ENCODE data around the gene RAD9B.
"Not testable (repeated sequence)": the region's sequence is repeated elsewhere in the genome, so short reads cannot be mapped to it uniquely, and the experiment has no call there.

The RAD9B gene

DNA sequence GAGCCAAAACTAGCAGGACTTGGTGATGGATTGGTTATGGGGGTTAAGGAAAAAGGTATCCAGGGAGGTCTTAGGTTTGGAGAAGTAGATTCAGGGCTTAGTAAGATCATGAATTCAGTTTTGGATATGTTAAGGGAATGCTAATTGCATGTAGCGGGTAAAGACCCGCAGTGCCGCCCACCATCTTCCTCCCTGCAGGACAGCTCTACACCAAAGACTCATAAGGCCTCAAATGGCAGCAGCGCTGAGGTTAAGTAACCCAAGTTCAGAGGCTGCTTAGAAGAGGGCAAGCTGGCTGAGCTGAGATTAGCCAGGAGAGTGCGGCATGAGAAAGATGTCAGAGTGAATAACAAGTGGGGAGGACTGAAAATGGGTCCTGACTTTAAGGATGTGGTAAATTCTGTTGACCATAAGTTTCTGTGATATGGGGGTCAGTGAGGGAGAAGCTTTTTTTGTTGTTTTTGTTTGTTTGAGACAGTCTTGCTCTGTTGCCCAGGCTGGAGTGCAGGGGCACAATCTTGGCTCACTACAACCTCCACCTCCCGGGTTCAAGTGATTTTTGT is 26.2 kb downstream of the RAD9B start:
- no peak for DNase-seq (ENCODE audit: low spot score)

DNA sequence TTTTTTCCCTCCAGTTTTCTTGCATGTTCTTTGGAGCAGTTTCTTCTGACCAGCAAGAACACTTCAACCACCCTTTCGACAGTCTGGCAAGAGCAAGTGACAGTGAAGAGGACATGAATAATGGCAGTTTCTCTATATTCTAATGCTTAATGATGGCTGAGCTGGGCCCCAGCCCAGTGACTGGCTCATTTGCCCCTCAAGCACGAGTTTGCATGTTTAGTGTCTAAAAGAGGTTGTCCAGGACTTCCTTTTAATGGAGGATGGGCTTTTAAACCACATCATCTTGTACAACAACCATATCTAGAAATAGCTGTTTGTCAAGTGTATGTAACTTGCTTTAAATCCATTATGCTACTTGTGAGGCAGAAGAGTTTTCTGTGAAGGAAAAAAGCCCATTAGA is 28.4 kb downstream of the RAD9B start:
- no peak for DNase-seq (ENCODE audit: low spot score)

DNA sequence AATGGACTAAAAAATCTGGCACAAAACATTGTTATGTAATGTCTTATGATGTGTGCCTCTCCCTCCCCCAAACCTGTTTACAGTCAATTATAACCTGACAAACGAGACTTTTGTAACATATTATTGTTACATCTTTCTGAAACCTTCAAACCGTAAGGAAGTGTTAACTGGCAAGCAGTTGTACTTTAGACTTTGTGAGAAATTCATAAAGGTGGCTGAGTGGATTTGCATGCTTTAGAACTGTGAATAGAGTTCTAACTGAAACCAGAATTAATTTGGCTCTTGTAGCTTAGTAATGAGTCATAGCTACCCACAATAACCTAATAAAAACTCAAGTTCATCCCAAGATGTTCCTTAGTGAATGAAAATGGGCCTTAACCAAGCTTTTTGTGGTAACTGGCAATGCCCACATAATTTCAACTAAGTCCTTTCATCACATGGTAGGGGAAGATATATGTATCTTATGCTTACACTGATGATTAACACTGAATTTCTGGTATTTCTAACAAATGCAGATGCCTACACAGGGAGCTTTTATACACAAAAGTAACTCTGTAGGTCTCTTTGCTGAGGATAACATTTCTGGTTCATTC is 29.7 kb downstream of the RAD9B start:
- no peak for DNase-seq (ENCODE audit: low spot score)

DNA sequence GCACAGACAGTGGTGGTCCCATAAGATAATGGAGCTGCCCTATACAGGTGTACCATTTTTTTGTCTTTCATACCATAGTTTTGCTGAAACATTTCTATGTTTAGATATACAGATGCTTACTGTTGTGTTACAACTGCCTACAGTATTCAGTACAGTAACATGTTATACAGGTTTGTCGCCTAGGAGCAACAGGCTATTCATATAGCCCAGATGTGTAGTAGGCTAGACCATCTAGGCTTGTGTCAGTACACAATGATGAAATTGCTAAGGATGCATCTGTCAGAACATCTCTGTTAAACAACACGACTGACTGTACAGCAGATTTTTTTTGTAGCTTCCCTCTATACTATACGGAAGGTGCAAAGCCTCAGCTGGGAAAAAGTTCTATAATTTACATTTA is 30.5 kb downstream of the RAD9B start:
- DNase-seq (ENCODE audit: low spot score): no peak

DNA sequence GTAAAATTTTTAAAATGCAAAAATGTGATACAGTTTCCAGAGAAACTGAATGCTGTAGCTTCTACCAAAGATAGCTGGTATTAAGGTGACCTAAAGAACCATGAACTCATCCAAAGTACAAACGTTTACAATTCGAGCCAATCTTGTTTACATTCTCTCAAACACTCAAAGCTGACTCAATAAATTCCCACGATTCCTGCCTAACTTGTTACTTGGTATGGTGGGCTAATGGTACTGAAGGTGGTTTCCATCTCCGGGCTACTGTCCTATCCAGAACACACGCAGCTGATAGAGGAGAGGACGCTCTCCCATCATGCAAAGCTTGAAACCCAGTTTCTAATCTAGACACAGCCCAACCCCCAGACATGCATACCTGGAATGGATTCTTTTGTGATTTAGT is 31.5 kb downstream of the RAD9B start:
- no peak for DNase-seq (ENCODE audit: low spot score)

DNA sequence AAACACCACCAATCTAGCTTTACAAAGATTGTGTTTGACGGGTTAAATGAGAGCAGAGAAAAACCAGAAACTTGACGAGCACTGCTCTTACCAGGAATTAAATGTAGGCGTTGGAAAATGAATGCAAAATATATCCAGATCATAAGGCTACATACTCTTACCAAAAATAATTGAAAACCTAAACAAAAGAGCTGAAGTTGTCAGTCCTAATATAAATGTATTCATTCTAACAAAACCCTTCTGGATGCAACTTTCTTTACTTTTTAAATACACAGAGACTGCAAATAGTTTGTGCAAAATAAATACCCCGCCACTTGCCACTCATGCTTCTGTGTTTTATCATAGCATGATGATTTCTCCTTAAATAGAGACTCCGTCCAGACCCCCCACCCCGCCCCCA is 32.7 kb downstream of the RAD9B start:
- no peak for DNase-seq (ENCODE audit: low spot score)

DNA sequence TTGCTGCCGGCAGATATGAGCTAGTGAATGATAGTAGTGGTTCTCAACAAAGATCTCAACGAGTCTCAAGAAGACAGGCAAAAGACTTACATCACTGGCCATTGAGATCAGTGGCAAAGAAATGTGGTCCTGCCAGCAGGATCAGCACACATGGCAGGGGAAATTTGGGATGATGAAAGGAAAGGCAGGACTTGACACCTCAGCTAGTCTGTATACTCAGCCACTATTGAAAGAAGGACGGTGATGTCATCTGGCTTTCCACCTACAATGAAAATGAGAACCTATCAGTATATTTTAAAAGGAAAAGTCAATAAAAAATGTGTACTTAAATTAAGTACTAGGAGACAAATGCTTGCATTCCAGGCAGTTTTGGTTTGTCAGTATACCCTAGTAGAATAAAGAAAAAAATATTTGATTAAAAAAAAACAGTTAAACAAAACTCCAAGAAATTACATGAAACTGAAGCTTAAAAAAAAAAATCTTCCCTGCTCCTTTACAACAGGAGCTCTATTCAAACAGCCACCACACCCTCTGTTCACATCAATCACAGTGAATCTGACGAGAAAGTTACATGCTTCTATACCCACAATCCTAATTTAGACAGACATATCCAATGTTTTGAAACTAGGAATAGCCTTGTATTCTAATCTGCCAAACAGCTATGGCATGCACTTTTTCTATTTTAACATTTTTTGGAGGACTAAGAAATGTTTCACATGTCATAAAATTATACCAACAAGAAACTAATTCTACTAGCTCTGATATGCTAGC is 34.9 kb downstream of the RAD9B start:
- no peak for DNase-seq (ENCODE audit: low spot score)

DNA sequence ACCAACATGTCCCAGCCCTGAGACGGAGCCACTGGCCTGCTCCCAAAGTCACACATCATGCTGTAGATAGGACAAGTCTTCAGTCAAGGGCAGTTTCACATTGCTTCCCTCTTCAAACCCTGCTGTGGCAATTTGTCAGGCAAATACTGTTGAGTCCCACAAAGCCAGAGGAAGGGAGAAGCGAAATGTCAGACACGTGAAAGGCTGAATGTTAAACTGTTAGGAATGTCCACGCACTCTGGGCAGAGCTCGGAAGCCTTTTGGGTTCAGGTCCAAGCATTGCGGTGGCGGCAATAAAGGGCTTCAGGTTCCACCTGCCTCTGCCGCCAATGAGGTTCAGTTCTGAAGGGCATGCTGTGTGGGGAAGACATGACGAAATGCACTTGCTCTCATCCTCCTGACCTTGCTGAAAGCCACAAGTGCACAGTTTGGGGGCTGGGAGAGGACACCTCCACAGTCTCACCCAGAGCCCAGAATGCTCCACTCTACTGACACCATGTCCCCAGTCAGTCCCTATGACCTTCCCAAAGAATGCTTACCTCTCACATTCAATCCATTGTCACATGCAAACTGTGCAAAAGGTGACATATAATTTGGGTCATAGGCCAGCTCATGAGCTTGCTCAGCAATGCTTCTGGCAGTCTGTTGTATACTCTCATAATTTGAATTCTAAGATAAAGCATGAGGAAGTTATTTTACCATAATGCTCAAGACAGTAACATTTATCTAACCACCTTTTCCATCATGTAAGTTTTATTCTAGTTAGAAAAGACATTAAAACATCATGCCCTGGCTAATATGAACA is 35.7 kb downstream of the RAD9B start:
- DNase-seq (ENCODE audit: low spot score): no peak

DNA sequence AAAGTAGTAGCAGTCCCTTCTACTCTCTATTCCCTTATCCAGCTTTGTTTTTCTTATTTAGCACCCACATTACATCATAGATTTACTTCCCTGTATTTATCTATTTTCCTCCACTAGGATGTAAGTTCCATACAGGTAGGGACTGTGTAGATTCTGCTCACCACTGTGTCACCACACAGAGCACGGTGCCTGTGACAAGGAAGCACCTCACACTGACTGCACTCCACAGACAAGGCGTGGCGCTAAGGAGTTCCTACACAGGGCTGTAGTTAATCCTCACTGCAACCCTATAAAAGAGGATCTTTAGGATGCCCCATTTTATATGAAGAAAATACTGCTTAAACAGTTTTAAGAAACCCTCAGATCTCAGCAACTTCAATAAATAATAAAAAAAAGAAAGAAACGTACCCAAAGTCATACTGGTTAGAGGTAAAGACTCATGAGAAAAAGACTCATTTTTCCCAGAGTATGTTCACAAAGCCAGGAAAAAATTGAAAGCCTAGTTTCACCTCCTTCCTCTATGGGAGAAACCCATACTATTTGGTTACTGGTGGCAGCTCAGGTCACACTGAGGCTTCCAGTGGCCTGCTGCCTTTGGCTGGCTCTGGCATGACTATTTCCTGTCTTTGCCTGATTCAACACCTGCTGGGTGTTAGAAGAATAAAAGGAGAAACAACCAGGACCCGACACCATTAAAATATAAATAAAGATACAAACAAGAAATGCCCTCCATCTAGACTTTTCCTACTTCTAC is 36.9 kb downstream of the RAD9B start:
- no peak for DNase-seq (ENCODE audit: low spot score)

DNA sequence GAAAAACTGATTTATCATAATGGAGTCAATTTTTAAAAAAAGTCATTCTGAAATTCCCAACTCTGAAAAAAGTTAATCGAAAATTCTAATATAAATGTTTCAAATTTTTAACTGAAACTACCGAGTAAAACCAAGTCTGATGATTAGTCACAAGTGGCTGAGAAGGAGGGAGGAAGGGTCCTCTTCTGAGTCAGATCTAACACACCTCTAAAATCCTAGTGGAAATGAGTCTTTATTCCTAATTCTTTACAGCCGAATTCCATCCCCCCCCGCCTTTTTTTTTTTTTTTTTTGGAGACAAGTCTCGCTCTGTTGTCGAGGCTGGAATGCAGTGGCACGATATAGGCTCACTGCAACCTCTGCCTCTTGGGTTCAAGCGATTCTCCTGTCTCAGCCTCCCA is 37.9 kb downstream of the RAD9B start:
- DNase-seq (ENCODE audit: low spot score): no peak

DNA sequence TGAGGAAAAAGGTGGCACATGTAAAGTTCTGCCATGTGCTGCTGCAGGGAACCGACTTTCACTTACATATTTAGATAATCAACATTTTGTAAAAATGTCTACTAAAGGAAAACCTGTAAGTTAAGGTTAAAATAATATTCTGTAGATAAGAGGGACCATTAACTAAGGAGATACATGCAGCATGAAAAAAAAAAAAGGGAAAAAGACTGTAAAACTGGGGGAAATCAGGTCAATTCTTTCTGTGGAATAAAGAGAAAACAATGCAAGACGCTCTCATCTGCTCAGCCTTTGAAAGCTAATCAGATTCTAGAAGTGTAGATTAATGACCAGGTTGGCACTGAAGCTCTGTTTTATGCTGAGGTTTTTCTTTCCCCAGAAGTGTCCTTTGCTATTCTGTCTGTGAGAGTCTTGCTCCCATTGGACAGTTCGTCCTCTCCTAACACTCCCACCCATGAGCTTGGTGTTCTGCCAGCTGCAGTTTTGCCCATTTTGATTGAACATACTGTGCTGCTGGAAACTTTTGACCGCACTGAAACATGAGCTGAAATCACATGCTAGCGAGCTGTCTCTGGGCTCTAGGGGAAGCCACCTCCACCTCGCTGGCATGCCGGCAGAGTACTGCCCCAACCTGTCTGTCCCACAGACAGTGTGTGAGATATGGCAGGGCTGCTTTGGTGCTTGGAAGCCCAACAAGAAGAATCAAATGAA is 41.3 kb downstream of the RAD9B start:
- no peak for DNase-seq (ENCODE audit: low spot score)

DNA sequence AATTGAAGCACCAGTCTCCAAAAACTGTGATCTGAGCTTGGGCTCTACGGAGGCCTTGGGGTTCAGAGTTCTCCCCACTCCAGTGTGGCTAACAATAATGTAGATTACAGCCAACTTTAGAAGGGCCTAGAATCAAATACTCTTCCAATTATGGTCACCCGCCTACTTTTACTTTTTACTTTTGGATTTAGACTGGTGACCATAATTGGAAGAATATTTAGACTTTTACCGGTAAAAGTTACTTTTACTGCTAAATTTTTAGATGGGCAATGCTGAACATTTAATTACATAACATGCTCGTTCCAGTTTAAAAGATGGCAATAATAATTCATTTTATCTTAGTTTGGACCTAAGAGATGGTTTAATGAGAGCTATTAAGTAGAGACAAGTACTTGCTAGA is 41.8 kb downstream of the RAD9B start:
- no peak for DNase-seq (ENCODE audit: low spot score)

DNA sequence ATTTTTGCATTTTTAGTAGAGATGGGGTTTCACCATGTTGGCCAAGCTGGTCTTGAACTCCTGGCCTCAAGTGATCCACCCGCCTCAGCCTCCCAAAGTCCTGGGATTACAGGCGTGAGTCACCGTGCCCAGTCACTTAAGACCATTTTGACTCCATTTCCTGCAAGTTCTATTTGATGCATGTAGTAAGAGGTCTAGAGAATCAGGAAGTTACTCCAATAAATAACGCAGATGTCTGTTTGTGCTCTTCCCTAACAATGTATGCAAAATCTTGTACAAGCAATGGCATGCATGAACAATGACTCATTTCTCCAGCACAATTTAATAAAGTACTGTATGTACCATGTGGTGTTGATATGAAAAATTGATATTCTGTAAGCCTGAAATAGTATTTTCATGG is 43.1 kb downstream of the RAD9B start:
- not testable (repeated sequence) for DNase-seq (ENCODE audit: low spot score)

DNA sequence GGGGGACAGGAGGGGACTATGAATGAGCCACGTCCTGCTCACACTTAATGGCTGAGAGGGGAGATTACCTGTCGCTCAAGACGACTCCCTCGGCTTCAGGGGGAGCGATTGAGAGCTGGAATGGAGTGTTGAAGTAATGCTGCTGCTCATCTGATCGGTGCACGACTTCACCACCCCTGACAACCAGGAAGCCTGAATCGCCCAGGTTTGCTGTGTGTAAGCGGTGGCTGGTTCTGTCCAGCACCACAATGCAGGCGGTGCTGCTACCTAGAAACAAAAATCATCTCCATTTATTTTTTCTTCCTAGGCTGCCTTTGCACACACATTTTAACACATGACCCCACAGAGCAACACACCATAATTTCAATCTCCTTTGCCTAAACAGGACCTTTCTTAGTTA is 43.7 kb downstream of the RAD9B start:
- no peak for DNase-seq (ENCODE audit: low spot score)

DNA sequence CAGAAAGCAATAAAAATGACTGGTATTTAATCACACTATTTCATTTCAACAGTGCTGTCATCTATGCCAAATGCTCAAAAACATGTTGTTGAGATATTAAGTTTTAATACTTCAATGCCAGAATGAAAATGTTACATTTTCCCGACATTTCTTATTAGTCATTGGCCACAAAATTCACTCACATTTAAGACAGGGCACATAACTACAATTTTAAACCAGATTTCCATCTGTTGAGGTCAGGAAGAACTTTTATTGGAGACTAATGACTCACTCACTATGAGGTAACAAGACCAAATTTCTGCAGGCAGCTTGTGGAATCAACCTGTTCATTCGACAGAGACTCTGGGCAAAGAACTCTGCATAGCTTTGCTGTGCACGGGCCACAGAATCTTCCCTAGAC is 44.2 kb downstream of the RAD9B start:
- DNase-seq (ENCODE audit: low spot score): no peak

DNA sequence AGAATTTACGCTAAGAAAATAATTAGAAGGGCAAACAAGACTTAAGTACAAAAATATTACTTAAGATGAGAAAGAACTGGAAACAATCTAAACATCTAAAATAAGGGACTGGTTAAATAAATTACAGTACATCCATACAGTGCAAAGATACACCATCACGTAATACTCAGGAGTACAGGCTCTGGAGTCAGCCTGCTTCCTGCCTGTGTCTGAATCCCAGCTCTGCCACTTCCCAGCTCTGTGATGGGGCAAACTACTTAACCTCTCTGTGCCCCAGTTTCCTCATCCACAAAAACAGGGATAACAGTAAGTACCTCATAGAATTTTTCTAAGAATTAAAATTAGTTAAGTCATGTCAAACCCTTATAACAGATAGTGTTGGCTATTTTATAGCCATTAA is 45.0 kb downstream of the RAD9B start:
- DNase-seq (ENCODE audit: low spot score): no peak

DNA sequence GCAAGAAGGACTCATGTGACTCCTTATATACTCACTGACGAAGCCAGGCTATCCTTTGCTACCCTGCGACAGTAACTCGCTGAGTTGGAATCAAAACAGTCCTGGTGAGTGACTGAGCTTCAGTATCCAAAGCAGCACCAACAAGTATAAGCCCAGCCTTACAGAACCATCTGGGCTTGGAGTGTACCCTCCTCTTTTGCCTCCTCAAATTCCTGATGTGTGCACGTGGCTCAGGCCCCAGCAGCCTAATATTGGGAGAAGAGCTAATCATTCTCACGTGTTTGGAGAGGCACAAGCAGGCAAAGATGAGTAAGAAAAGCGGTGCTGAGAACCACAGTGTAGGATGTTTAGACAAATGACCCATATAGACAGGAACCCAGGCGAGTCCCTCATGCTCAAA is 46.5 kb downstream of the RAD9B start:
- no peak for DNase-seq (ENCODE audit: low spot score)

DNA sequence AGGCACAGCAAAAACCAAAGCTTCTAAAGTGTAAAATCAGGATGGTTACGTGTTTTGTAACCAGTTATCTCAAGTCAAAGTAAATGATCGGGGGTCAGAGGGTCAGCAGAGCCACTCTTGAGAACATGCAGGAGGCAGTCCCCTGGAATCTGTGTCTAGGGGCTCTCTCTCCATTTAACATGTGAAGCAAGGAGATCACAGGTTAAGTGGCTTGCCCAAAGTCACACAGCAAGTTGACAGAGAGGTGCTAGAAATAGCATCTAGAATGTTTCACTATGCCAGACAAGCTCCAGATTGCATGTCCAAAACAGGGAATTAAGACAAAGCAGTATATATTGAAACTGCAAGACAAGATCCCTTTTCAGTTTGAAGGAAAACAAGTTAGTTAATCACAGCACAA is 47.6 kb downstream of the RAD9B start:
- DNase-seq (ENCODE audit: low spot score): no peak

DNA sequence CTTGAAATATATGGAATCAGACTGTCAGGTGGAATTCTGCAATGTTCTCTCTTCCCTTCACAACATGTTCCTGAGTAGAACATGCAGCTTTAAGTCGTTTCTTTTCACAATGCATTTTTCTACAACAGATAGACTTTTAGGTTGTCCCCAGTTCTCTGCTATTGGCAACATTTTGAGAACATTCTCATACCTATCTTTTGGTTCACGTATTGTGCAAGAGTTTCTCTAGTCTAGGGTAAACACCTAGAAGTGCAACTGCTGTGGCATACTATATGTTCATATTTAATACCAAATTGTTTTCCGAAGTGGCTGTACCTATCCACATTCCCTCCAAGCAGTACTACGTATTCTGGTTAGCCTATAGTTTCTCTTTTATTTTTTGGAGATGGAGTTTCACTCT is 48.9 kb downstream of the RAD9B start:
- no peak for DNase-seq (ENCODE audit: low spot score)
